Effector memory CD4-positive, alpha-beta T cell (primary cell): ENCODE measurements around the gene EYS.

Experiments used
- DNase-seq, 3 donors: peaks; one replicate each; pipeline ENCODE4 v3.0.0-alpha.2; 2020
- H3K27ac ChIP-seq: 2 replicates; pipeline ENCODE4 v1.7.0; 2013; ENCODE audit warnings: mild to moderate bottlenecking, low read length, moderate library complexity; ENCODE audit not compliant: insufficient read depth, poor library complexity, severe bottlenecking
- H3K27me3 ChIP-seq: replicated peaks from 2 replicates; pipeline ENCODE4 v1.7.0; 2013; ENCODE audit warnings: mild to moderate bottlenecking, low read length; ENCODE audit not compliant: insufficient read depth, control insufficient read depth, poor library complexity, severe bottlenecking
- H3K36me3 ChIP-seq: 2 replicates; pipeline ENCODE4 v1.7.0; 2013; ENCODE audit warnings: mild to moderate bottlenecking, low read length, moderate library complexity; ENCODE audit not compliant: control insufficient read depth, insufficient read depth
- H3K4me1 ChIP-seq: 2 replicates; pipeline ENCODE4 v1.7.0; 2013; ENCODE audit warnings: low read length, mild to moderate bottlenecking; ENCODE audit not compliant: control insufficient read depth, insufficient read depth, poor library complexity, severe bottlenecking
- H3K4me3 ChIP-seq: 2 replicates; pipeline ENCODE4 v1.7.0; 2013; ENCODE audit warnings: low read length, low read depth, mild to moderate bottlenecking; ENCODE audit not compliant: insufficient read depth, poor library complexity, severe bottlenecking
- H3K9me3 ChIP-seq: 2 replicates; pipeline ENCODE4 v1.7.0; 2013; ENCODE audit warnings: mild to moderate bottlenecking, low read length, moderate library complexity; ENCODE audit not compliant: control insufficient read depth

EYS gene

GRCh38 chr6:63731930-63732329 is 1975.1 kb downstream of the EYS start:
- H3K36me3 ChIP-seq = no peaks in the 10 kb centered on the region
- no peak overlapping the region for H3K4me3 ChIP-seq
- H3K27me3 ChIP-seq = no peaks in the 10 kb centered on the region
- H3K4me1 ChIP-seq = no peaks in the 10 kb centered on the region
- DNase-seq = no peak
- no peak overlapping the region for H3K27ac ChIP-seq
- no peaks in the 10 kb centered on the region for H3K9me3 ChIP-seq

DNA sequence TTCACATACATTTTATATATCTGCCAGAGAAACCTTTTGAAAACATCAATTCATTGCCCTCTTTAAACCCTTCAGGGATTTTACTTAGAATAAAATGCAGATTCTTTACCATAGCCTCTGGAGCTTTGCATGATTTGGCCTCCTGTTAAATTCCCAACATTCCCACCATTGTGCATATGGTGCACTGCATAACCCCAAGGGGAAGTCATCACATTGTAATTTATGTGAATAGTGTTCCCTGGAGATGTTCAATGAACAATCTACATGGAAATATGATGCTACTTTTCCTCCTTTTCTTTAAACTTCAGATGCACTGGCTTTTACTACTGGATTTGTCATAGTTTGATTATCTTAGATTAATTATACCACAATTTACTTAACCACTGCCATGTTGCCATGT is 1976.7 kb downstream of the EYS start:
- no peak for DNase-seq
- no peak overlapping the region for H3K4me3 ChIP-seq
- H3K27me3 ChIP-seq = no peaks in the 10 kb centered on the region
- H3K27ac ChIP-seq = no peak overlapping the region
- H3K9me3 ChIP-seq = no peaks in the 10 kb centered on the region
- no peaks in the 10 kb centered on the region for H3K36me3 ChIP-seq
- H3K4me1 ChIP-seq = no peaks in the 10 kb centered on the region

- Histone ChIP-seq H3K36me3 (no peaks in the 10 kb centered on the region), H3K27me3 (no peaks in the 10 kb centered on the region), H3K9me3 (no peaks in the 10 kb centered on the region), H3K27ac (no peak overlapping the region), H3K4me3 (no peak overlapping the region), H3K4me1 (no peaks in the 10 kb centered on the region)
- no peak for DNase-seq
Observed at GRCh38 chr6:63724721-63725120, 1982.3 kb downstream of the EYS start.

- Histone ChIP-seq H3K27ac (no peak overlapping the region), H3K4me3 (no peak overlapping the region), H3K36me3 (no peaks in the 10 kb centered on the region), H3K4me1 (no peaks in the 10 kb centered on the region), H3K9me3 (no peaks in the 10 kb centered on the region), H3K27me3 (no peaks in the 10 kb centered on the region)
- DNase-seq = no peak
Observed at GRCh38 chr6:63721181-63721580, 1985.8 kb downstream of the EYS start.

DNA sequence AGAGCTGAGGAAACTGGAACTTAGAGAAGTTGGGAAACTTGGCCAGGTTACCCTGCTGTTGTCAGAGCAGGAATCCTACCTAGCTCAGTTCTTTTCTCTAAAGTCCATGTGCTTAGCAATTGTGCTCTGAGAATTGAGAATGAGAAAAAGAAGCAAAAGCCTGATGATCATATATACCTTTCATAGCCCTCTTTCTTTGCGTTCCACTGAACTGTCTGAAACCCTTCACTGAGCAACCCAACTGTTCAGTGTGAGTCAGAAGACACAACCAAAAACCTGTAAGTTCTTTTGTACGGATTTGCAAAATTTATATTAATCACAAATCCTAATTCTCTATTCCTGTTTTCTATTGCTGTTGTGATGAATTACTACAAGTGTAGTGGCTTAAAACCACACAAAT is 1990.9 kb downstream of the EYS start:
- Histone ChIP-seq H3K9me3 (no peaks in the 10 kb centered on the region), H3K27ac (no peak overlapping the region), H3K27me3 (no peaks in the 10 kb centered on the region), H3K4me1 (no peaks in the 10 kb centered on the region), H3K36me3 (peaks cover 23% of the 10 kb centered on the region), H3K4me3 (no peak overlapping the region)
- no peak for DNase-seq

DNA sequence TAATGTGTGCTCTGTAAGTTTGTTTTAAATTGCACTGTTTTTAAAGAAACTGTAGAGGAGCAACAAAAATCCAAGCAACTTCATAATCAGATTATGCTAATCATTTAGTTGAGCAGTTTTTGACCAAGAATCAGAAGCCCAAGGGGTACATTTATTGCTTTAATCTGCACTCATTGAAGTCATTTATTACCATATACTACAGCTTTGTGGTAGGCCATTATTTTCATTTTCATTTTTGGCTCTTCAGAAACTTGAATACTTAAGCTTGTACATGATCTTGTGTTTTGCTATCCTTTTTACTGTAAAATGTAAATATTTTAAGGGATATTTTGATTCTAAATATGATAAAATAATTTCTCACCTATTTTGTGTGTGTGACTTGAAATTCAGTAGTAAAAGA is 1992.9 kb downstream of the EYS start:
- DNase-seq = no peak
- H3K36me3 ChIP-seq = peaks cover 40% of the 10 kb centered on the region
- H3K27ac ChIP-seq = no peak overlapping the region
- H3K27me3 ChIP-seq = no peaks in the 10 kb centered on the region
- H3K9me3 ChIP-seq = no peaks in the 10 kb centered on the region
- H3K4me1 ChIP-seq = no peaks in the 10 kb centered on the region
- no peak overlapping the region for H3K4me3 ChIP-seq

GRCh38 chr6:63713332-63713731 is 1993.7 kb downstream of the EYS start:
- no peak overlapping the region for H3K4me3 ChIP-seq
- DNase-seq = no peak
- no peaks in the 10 kb centered on the region for H3K4me1 ChIP-seq
- H3K9me3 ChIP-seq = no peaks in the 10 kb centered on the region
- no peaks in the 10 kb centered on the region for H3K27me3 ChIP-seq
- H3K36me3 ChIP-seq = peaks cover 41% of the 10 kb centered on the region
- H3K27ac ChIP-seq = no peak overlapping the region

DNA sequence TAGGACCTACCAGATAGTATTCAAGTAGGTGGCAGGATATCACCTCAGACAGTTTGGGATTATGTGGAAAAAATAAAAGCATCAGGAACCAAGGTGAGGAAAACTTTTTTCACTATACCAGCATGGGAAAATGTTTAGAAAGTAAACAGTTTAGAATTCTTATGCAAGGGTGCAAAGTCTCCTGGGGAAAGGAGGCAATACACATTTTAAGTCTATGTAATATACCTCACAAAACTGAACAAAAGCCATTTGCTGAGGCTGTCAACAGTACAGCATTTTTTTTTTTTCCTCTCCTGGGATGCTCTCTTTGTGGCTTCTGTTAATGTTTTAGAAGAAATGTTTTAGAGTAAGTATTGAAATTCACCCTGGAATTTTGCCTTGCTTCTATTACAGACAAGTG is 1997.9 kb downstream of the EYS start:
- H3K4me1 ChIP-seq = no peaks in the 10 kb centered on the region

DNA sequence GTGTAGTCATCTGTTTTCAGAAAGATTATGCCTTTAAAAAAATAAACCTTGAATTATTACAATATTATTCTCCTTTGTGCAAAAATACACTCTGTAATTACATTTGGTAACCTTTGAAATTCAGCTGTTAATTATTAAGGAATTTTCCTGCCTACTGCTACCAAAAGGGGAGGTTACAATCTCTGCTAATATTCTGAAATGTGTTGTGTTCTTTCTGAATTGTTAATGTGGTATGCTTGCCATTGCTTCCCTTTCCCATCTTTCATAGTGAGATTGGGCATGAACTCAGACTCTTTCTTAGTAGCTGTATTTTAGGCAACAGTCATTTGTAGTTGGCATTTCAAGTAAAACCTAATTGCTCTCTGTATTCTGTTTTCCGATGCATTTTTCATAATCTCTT is 1998.4 kb downstream of the EYS start:
- Histone ChIP-seq H3K27me3 (no peaks in the 10 kb centered on the region), H3K36me3 (peaks cover 73% of the 10 kb centered on the region), H3K27ac (no peak overlapping the region), H3K4me3 (no peak overlapping the region), H3K9me3 (no peaks in the 10 kb centered on the region), H3K4me1 (no peaks in the 10 kb centered on the region)
- no peak for DNase-seq

More for the DNA sequence above, 1997.9 kb downstream of the EYS start:
- H3K4me3 ChIP-seq = no peak overlapping the region
- no peaks in the 10 kb centered on the region for H3K9me3 ChIP-seq
- H3K36me3 ChIP-seq = peaks cover 68% of the 10 kb centered on the region
- H3K27ac ChIP-seq = no peak overlapping the region
- no peak for DNase-seq
- H3K27me3 ChIP-seq = no peaks in the 10 kb centered on the region

DNA sequence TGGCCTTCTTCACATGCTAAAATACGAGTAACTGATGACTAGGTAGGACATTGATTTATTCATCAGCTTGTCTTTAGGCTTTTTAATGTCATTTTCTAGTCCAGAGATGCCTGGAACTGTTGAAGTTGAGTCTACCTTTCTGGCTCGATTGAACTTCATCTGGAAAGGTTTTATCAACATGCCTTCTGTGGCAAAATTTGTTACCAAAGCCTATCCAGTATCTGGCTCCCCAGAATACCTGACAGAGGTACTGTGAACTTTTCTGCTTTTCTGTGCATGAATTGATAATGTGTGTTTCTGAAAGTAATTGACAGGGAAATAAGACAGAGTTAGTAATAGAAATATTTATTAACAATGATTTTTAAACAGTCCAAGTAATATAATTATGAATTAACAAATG is 2000.4 kb downstream of the EYS start:
- H3K9me3 ChIP-seq = no peaks in the 10 kb centered on the region
- DNase-seq = no peak
- no peak overlapping the region for H3K27ac ChIP-seq
- H3K36me3 ChIP-seq = peaks cover 67% of the 10 kb centered on the region
- no peak overlapping the region for H3K4me3 ChIP-seq
- no peaks in the 10 kb centered on the region for H3K4me1 ChIP-seq
- H3K27me3 ChIP-seq = no peaks in the 10 kb centered on the region

- H3K4me1 ChIP-seq = no peaks in the 10 kb centered on the region
- H3K27ac ChIP-seq = no peak overlapping the region
- DNase-seq = no peak
- H3K27me3 ChIP-seq = no peaks in the 10 kb centered on the region
- H3K4me3 ChIP-seq = no peak overlapping the region
- H3K36me3 ChIP-seq = peaks cover 62% of the 10 kb centered on the region
- no peaks in the 10 kb centered on the region for H3K9me3 ChIP-seq
Observed at GRCh38 chr6:63705707-63706106, 2001.3 kb downstream of the EYS start.
